IMR-90 (cell line): ENCODE measurements around the gene SIK2. TPM values are rescaled to one million over a fixed set of nuclear protein-coding genes. Genes with fewer than 3 reads are reported as not detected.

ENCODE experiments used
- CTCF ChIP-seq: conservative IDR thresholded peaks from 2 replicates; pipeline ENCODE4 v1.5.1; 2012; ENCODE audit warnings: mild to moderate bottlenecking, low read depth, low read length, improper control_type of control experiment
- FOS ChIP-seq: fragments of 150-350 bp; IDR thresholded peaks from 2 replicates; pipeline ENCODE4 v1.6.1; 2016; ENCODE audit warnings: low read depth, low read length
- POLR2A ChIP-seq: IDR thresholded peaks from 2 replicates; pipeline ENCODE4 v1.6.1; 2012; ENCODE audit warnings: mild to moderate bottlenecking, low read depth, low read length
- polyA plus RNA-seq, 3 experiments: library from polyadenylated mRNA; depleted of rRNA; stranded (reverse); fragments of >200 nt; gene quantifications; 2 replicates each; pipeline ENCODE4 v1.2.3, GENCODE V29; 2012; ENCODE audit warnings: low replicate concordance in 1 of 3
- total RNA-seq: library from RNA; depleted of rRNA; stranded (reverse); fragments of >200 nt; gene quantifications from 2 replicates; pipeline ENCODE4 v1.2.3, GENCODE V29; 2012

Gene SIK2
- total and polyA plus RNA-seq, 2 of the 4 experiments (the other 2 are of a cell fraction), result 7.9 to 10.4 TPM

DNA sequence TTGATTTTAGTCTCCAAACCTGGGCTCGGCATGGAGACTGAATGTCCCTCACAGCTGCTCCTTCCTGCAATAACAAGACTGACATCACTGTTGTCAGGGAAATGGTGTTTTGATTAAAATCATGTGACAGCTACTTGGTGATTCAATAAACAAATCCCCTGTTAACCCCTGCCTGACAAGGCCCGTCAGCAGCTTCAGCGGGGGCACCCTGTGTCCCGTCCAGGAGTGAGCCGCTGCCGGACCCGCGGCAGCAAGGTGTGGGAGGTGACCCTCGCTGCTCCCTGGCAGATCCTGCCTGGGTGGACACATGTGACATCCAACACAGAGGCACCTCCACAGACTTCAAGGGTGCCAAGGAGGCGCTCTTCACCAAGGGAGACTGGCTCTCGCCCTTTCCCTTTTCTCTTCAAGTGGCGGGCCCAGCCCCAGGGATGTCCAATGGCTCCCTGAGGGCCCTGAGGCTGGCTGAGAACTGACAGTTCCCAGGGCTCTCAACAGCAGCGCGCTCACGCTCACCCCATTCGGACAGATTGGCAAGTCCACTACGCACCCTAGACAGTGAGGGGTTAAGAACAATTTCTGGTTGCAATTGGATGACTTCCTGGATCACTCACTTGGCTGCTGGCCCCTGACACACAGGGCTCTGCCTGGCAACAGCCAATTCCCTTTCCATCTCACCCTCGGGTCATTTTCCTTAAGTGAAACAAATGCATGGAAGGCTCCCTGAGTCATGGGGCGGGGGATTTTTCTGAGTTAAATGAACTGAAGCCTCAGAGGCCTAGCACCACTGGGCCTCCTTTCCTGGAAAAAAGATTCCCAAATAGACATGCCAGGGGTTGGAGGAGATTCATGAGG lies 133.2 kb downstream of the SIK2 start (continued):
- TF ChIP-seq CTCF (0 out of 2 replicates have a peak, but pooled peaks have one; percentile 1), POLR2A (peak; percentile 66), FOS (peak; percentile 77)
